Measurements from ENCODE around the gene BARHL1. TPM values are rescaled to one million over a fixed set of nuclear protein-coding genes. Genes with fewer than 3 reads are reported as not detected.

Gene BARHL1
- polyA plus RNA-seq, 1 donor (not counting 4 experiments of a cell fraction or from before 2014, with no cell fraction given): not detected

DNA sequence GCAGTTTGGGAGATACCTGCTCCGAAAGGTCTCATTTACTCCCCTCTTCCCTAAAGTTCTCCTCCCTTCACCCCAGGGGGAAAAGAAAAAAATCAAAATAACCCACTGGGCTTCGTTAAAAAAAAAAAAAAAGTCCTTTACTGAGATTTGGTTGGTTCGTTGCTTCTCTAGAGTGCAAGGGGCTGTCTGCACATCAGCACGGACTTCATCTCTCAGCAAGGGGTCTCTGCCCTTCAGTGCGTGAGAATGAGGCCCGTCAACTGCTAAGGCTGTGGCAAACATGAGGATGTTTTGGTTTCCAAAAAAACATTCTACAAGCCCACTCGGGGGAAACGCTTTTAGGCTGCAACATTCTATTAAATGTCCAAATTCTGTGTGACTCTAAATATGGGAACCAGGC, 10.0 kb downstream of the BARHL1 start:
- no peak for FAIRE-seq

DNA sequence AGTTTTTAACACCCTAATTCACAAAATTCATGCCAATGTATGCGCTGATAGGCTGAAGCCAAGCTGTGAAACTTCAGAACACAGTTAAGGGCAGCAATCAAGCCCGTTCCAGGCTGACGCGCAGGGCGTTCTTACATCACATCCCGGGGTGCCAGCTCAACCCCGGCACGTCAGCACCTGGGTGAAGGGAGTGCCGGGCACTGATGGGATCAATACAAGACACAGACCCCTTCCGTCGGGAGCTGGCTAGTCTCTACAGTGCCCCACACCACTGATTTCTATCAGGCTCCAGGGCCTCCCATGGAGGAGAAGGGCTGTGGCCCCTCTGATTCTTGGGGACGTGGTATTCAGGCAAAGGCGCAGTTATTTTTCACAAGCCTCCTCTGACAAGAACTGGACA, 12.0 kb downstream of the BARHL1 start:
- H4K20me1 ChIP-seq (ENCODE audit: control insufficient read depth, extremely low read depth, insufficient read depth, low read length): peaks cover 5% of the 10 kb centered on the region
- H3K4me3 ChIP-seq (ENCODE audit: control insufficient read depth in 2 of 3, extremely low read depth in 1 of 3, insufficient read depth in 2 of 3, low read depth in 1 of 3, low read length in 3 of 3): no peak overlapping the region
- TF ChIP-seq, protein P1, sequence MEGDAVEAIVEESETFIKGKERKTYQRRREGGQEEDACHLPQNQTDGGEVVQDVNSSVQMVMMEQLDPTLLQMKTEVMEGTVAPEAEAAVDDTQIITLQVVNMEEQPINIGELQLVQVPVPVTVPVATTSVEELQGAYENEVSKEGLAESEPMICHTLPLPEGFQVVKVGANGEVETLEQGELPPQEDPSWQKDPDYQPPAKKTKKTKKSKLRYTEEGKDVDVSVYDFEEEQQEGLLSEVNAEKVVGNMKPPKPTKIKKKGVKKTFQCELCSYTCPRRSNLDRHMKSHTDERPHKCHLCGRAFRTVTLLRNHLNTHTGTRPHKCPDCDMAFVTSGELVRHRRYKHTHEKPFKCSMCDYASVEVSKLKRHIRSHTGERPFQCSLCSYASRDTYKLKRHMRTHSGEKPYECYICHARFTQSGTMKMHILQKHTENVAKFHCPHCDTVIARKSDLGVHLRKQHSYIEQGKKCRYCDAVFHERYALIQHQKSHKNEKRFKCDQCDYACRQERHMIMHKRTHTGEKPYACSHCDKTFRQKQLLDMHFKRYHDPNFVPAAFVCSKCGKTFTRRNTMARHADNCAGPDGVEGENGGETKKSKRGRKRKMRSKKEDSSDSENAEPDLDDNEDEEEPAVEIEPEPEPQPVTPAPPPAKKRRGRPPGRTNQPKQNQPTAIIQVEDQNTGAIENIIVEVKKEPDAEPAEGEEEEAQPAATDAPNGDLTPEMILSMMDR (optimal IDR thresholded peaks at IDR 0.05 in 1 of 3, IDR thresholded peaks at IDR 0.05 in 1 of 3, conservative IDR thresholded peaks at IDR 0.05 in 1 of 3; ENCODE audit: extremely low read depth in 1 of 3, insufficient read depth in 2 of 3, low read length in 3 of 3): no peak
- no peak for TF ChIP-seq EZH2 (IDR thresholded peaks at IDR 0.05; ENCODE audit: low read length)
- no peak overlapping the region for H2AFZ ChIP-seq (ENCODE audit: control insufficient read depth, low read length)
- no peaks in the 10 kb centered on the region for H3K79me2 ChIP-seq (ENCODE audit: control insufficient read depth, insufficient read depth, low read length)
- H3K9me3 ChIP-seq (ENCODE audit: control insufficient read depth, low read depth, low read length): no peaks in the 10 kb centered on the region
- peaks cover 5 to 19% of the 10 kb centered on the region in 2 experiments for H3K36me3 ChIP-seq (ENCODE audit: control insufficient read depth in 2 of 2, extremely low read depth in 1 of 2, insufficient read depth in 2 of 2, low read length in 2 of 2)
- no peak overlapping the region for H3K27ac ChIP-seq (ENCODE audit: control insufficient read depth, insufficient read depth, low read length)
- no peak for DNase-seq (ENCODE audit: low read depth, low spot score)
- peaks cover 24% of the 10 kb centered on the region for H3K27me3 ChIP-seq (ENCODE audit: control insufficient read depth, extremely low read depth, insufficient read depth, low read length)
- H3K9me1 ChIP-seq (ENCODE audit: control insufficient read depth, extremely low read depth, insufficient read depth, low read length): no peaks in the 10 kb centered on the region
- FAIRE-seq: no peak
- no peaks in the 10 kb centered on the region for H3K4me1 ChIP-seq (ENCODE audit: control insufficient read depth, extremely low read depth, insufficient read depth, low read length)
- H3K9ac ChIP-seq (ENCODE audit: control insufficient read depth, extremely low read depth, insufficient read depth, low read length): no peak overlapping the region
- dilution Hi-C loops (cut with MboI; ENCODE audit: extremely low pct_ligation_motif_present, low sequenced_read_pairs): no loop called here
- no peak overlapping the region for H3K4me2 ChIP-seq (ENCODE audit: control insufficient read depth, extremely low read depth, insufficient read depth, low read depth, low read length)

More for the DNA sequence above, 10.0 kb downstream of the BARHL1 start:
- dilution Hi-C loops (cut with MboI; ENCODE audit: extremely low pct_ligation_motif_present, low sequenced_read_pairs): no loop called here
- DNase-seq (ENCODE audit: low read depth, low spot score): no peak
- no peak overlapping the region for H3K4me3 ChIP-seq (ENCODE audit: control insufficient read depth in 2 of 3, extremely low read depth in 1 of 3, insufficient read depth in 2 of 3, low read depth in 1 of 3, low read length in 3 of 3)
- H4K20me1 ChIP-seq (ENCODE audit: control insufficient read depth, extremely low read depth, insufficient read depth, low read length): peaks cover 10% of the 10 kb centered on the region
- no peaks in the 10 kb centered on the region for H3K9me1 ChIP-seq (ENCODE audit: control insufficient read depth, extremely low read depth, insufficient read depth, low read length)
- no peak overlapping the region for H3K4me2 ChIP-seq (ENCODE audit: control insufficient read depth, extremely low read depth, insufficient read depth, low read depth, low read length)
- no peak overlapping the region for H2AFZ ChIP-seq (ENCODE audit: control insufficient read depth, low read length)
- no peak overlapping the region for H3K27ac ChIP-seq (ENCODE audit: control insufficient read depth, insufficient read depth, low read length)
- H3K9me3 ChIP-seq (ENCODE audit: control insufficient read depth, low read depth, low read length): no peaks in the 10 kb centered on the region
- no peak overlapping the region for H3K9ac ChIP-seq (ENCODE audit: control insufficient read depth, extremely low read depth, insufficient read depth, low read length)
- no peaks in the 10 kb centered on the region for H3K4me1 ChIP-seq (ENCODE audit: control insufficient read depth, extremely low read depth, insufficient read depth, low read length)
- no peaks in the 10 kb centered on the region for H3K79me2 ChIP-seq (ENCODE audit: control insufficient read depth, insufficient read depth, low read length)
- no peak for TF ChIP-seq EZH2 (IDR thresholded peaks at IDR 0.05; ENCODE audit: low read length)
- TF ChIP-seq, protein P1 (optimal IDR thresholded peaks at IDR 0.05 in 1 of 3, IDR thresholded peaks at IDR 0.05 in 1 of 3, conservative IDR thresholded peaks at IDR 0.05 in 1 of 3; ENCODE audit: extremely low read depth in 1 of 3, insufficient read depth in 2 of 3, low read length in 3 of 3): no peak
- H3K27me3 ChIP-seq (ENCODE audit: control insufficient read depth, extremely low read depth, insufficient read depth, low read length): peaks cover 43% of the 10 kb centered on the region
- H3K36me3 ChIP-seq (ENCODE audit: control insufficient read depth in 2 of 2, extremely low read depth in 1 of 2, insufficient read depth in 2 of 2, low read length in 2 of 2): peaks cover 3 to 19% of the 10 kb centered on the region in 2 experiments
